Measurements from ENCODE around the gene FCHSD2.

DNA sequence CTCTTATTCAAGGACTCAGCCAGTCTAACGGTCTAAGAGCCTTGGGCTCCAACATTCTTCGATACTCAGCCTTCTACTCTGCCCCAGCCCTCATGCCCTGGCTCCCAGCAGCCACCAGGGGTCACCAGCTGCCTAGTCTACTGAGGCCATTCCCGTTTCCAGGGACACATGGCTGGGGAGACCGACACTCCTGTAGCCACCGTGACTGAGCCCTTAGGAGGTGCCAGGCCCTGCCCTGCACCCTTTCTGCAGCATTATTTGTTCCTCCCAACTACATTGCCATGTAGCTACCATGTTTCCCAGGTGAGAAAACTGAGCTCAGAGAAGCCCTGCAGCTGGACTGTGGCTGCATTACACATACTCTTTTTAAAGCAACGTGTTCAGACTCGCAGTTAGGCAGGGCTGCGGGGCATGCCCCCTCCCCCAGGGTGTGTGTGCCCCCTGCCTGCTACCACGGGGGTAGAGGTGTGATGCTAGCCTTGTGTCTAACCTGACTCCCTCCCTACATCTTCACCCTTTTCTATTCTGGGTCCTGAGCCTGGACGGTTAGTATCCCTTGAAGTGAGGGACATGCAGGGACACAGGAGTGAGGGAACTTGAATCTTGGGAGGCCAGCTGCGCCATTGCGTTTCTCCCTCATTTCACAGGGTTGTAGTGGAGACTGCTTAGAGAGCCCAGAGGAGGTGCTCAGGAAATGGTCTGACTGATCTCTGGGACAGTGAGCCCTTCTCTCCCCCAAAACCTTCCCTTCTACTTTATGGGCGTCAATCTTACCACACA lies 310.4 kb downstream of the FCHSD2 start:
- TF ChIP-seq FOXA1 (IDR thresholded peaks at IDR 0.05) (no peak), ARNT (IDR thresholded peaks at IDR 0.05) (no peak), ZNF384 (IDR thresholded peaks at IDR 0.05) (no peak)
- TF ChIP-seq, protein P1, sequence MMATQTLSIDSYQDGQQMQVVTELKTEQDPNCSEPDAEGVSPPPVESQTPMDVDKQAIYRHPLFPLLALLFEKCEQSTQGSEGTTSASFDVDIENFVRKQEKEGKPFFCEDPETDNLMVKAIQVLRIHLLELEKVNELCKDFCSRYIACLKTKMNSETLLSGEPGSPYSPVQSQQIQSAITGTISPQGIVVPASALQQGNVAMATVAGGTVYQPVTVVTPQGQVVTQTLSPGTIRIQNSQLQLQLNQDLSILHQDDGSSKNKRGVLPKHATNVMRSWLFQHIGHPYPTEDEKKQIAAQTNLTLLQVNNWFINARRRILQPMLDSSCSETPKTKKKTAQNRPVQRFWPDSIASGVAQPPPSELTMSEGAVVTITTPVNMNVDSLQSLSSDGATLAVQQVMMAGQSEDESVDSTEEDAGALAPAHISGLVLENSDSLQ (IDR thresholded peaks at IDR 0.05), result no peak
